CD4-positive, alpha-beta T cell treated with Interferon alpha-2 for 1 hour (primary cell): ENCODE results near the gene TUBGCP2.

Experiments
- DNase-seq, 2 donors: peaks; one replicate each; pipeline ENCODE4 v3.0.0-alpha.2; 2020 to 2022

Gene TUBGCP2

GRCh38 chr10:133299738-133300137 is 8.9 kb downstream of the TUBGCP2 start:
- DNase-seq = no peak

- no peak for DNase-seq
Observed at GRCh38 chr10:133299224-133299623, 9.4 kb downstream of the TUBGCP2 start.

DNA sequence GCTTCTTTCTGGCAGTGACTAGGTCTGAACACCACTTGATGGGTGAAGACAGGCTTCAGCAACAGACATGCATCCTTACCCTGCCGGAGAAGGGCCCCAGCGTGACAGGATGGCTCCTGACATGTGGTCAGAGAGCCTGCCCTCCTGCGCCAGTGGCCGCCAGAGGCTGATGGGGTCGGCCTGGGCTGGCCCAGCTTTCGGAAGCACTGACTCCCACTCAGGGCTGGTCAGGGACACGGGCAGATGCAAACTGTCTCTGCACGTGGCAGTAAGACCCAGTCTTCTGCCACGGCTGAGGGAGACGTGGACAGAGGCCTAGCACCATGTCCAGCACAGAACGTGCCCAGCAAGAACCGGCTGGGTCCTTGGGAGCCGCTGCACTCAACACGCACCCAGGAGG is 10.2 kb downstream of the TUBGCP2 start:
- DNase-seq = no peak

DNA sequence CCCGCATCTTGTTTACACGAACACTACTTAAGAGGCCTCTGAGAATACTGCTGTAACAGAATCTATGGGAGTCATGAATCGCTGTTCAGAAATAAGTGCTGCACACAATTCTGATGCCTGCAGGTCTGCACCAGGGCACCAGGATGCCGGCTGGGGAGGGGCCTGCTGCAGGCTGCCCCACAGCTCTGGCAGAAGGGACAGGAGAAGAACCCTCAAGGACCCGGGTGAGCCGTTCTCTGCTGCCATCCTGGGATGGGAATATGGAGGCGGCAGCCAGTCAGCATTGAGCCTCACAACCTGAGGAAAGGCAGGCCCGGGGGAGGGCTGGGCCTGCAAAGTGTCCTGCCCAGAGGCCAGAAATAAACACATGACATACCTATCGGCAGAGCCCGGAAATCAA is 11.2 kb downstream of the TUBGCP2 start:
- DNase-seq = no peak

GRCh38 chr10:133295426-133296320 is 13.0 kb downstream of the TUBGCP2 start:
- no peak for DNase-seq

DNA sequence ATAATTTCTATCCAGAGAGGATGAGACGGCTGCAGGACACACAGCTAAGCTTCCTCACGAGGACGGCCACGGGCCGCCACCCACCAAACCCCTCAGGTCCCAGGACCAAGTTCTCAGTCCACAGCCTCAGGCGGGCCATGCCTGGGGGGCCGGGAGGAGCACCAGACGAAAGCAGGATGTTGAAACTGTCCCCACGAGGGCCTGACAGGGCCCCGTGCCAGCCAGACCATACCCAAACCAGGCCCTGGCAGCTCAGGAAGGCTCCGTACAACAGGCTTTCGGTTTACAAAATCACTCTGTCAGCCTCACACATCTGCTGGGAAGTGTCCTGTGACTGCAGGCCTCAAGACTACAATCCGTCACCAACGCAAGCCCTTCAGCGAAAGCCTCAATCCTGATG is 14.5 kb downstream of the TUBGCP2 start:
- peak in 1 of 2 donors; percentile 18 for DNase-seq

GRCh38 chr10:133293810-133294119 is 14.9 kb downstream of the TUBGCP2 start:
- no peak for DNase-seq

- peak in 1 of 2 donors; percentile 69 for DNase-seq
Observed at GRCh38 chr10:133292919-133293809, 15.5 kb downstream of the TUBGCP2 start.

DNA sequence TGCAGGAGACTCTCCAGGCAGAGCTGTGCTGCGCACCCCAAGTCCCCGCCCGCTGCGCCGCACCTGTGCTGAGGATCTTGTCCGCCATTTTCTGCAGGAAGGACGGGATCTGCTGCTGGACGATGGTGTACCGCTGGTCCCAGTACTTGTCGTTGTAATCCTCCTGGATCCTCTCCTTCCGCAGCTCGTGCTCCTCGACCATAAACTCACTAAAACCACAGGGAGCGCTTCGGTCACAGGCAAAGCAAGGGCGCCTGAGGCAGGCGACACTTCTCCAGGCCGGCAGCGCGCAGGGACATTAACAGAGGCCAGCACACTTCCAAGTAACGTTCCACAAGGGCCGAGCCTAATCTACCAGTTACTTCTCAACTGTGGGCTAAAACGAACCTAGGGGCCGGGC is 18.9 kb downstream of the TUBGCP2 start:
- DNase-seq = no peak

- no peak for DNase-seq
Observed at GRCh38 chr10:133287832-133288500, 20.7 kb downstream of the TUBGCP2 start.

GRCh38 chr10:133286366-133286765 is 22.3 kb downstream of the TUBGCP2 start:
- no peak for DNase-seq

DNA sequence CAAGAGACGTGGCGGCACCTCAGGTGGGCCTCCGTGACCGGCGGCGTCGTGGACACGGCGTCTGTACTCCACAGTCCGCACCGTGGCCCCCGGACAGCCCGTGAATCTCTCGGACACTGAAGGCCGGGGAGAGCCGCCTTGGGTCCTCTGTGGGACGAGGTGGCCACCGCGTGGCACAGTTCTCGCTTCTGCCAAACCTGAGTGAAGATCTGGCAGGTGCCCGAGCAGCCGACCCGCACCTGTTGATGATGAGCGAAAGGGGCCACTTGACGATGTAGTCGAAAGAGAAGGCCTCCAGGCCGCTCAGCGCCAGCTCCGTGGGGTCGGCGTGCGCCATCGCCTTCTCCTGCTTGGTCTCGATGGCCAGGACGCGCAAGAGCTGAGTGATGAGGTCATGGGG is 23.5 kb downstream of the TUBGCP2 start:
- no peak for DNase-seq

DNA sequence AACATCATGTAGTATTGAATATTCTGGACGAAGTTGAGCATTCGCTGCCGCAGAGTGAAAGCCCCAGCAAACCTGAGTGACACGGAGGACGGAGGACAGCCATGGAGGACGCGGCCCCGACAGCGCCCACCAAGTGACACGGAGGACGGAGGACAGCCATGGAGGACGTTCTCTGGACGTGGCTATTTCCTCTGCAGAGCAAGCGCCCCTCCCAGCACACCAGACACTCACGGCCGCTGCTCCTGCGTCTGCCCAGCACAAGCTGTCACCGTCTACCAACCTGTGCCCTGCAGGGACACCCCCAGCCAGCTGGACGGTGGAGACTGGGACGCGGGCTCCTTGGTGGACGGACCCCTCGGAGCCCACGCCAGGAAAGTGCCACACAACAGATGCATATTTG is 24.7 kb downstream of the TUBGCP2 start:
- DNase-seq = no peak

DNA sequence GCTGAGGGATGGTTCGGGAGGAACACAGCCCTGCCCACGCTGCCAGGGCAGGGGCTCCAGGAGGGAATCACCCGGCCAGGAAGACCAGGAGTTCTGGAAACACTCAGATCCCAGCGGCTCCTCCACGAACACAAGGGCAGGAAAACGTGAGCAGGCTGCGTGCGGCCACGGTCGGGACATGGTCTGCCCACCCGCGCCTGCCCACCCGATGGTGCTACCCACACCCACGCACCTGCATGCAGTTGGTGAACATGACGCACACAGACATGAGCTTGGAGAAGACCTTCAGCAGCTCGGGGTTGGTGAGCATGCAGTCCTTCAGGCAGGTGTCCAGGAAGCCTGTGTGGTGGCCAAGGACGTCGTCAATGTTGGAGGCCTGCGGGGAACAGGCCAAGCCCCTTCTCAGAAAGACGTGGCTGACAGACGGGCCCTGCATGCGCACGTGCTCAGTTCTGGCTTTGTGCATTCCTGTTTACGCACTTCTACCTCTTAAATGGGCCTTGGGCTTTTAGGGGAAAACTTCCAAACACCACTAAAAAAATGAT is 25.8 kb downstream of the TUBGCP2 start:
- no peak for DNase-seq

- no peak for DNase-seq
Observed at GRCh38 chr10:133281628-133282372, 26.9 kb downstream of the TUBGCP2 start.

GRCh38 chr10:133281084-133281483 is 27.6 kb downstream of the TUBGCP2 start:
- DNase-seq = no peak

DNA sequence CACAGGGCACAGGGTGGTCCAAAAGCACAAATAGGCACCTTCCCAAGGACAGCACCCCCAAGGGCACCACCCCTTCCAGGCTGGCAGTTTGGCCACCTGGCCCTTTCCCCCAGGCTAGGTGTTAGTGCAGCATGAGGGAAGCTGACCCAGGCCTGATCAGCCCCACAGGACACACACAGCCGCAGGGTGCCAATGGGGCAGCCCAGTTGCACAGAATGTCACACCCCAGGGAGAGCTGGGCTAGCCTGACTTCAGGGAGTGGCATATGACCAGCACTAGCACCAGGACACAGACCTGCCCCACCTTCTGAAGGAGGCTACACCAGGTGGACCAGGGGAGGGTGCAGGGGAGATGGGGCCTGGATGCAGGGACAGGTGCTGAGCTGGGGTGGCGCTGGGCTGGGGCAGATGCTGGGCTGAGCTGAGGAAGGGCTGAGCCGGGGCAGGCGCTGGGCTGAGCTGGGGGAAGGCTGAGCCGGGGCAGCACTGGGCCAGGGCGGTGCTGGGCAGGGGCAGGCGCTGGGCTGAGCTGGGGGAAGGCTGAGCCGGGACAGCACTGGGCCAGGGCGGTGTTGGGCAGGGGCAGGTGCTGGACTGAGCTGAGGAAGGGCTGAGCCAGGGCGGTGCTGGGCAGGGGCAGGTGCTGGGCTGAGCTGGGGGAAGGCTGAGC is 28.1 kb downstream of the TUBGCP2 start:
- no peak for DNase-seq

DNA sequence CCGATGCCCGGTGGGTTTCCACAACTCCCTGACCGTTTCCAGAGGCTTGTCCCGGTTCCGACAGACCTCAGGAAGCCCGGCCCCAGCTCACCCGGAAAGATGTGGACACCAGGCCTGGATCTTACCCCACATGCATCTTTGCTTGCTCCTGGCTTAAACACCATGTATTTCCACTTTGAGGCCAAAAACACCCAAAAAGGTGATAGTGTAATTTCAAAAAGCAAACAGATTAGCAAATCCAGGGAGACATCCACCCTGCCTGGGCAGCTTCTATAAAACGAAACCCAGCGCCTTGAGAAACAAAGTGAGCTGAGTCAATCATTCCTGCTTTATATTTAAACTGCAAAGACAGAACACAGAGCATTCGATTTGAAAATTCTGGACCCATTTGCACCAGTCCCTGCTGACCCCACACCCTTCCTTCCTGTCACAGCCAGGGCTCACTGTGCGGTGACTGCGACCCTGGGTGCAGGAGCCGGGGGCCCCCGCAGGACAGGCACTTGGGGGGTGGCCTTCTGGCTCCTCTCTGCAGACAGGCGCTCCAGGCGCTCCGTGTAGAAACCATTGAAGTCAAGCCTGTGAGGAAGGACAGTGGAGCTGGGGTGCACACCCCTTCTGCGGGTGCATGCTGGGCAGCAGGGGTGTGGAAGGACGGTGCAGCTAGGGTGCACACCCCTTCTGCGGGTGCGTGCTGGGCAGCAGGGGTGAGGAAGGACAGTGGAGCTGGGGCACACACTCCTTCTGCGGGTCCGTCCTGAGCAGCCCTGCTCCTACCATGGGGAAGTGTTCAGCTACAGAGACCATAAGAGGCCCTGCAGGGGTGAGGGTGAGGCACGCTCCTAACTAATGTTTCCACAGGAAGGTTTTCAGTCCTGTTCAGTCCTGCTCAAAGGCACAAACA is 29.1 kb downstream of the TUBGCP2 start:
- DNase-seq = no peak

DNA sequence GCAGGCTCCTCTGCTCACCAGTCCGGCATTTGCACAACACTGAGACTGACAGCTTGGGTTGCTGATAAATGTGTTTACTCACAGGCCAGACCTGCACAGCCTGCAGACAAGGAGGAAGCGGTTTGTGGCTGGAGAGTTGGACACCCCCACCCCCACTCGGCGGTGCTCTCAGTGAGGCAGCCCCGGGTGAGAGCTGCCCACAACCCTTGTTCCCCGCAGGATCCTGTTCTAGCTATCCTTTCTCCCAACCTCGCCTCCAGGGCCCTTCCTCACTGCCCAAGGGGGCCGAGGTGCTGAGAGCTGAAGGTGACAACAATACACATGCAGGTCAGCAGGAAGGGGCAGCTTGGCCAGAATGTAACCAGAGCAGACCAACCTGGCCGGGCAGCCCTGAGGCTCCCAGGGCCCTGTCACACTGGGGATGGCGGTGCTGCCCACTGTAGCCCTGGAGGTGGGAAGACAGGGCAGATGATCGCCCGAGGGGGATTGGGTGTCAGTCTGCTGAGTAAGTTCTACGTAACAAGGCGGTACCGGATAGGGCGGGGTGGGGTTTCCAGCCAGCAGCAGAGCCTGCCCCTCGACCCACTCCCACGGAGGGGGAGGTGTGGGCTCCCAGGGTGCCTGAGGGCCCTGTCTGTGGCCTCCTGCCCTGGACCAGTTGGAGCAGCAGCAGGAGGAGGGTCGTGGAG is 30.0 kb downstream of the TUBGCP2 start:
- DNase-seq = peak; percentile 83 to 84

GRCh38 chr10:133277993-133278576 is 30.6 kb downstream of the TUBGCP2 start:
- no peak for DNase-seq
